GM18505 (cell line): Measurements from ENCODE around the gene TMEM229A.
"Not testable (repeated sequence)": the region's sequence is repeated elsewhere in the genome, so short reads cannot be mapped to it uniquely, and the experiment has no call there.

ENCODE experiments used
- ATAC-seq: cut with Tn5 transposase; IDR thresholded peaks from one replicate; pipeline ENCODE4 v1.9.1; 2021; ENCODE audit not compliant: unreplicated experiment
- POLR2A ChIP-seq: IDR thresholded peaks from 4 replicates; pipeline ENCODE4 v1.6.1; 2011; ENCODE audit warnings: borderline replicate concordance; ENCODE audit not compliant: insufficient read depth, insufficient read length; ENCODE audit errors: extremely low read depth

TMEM229A gene

DNA sequence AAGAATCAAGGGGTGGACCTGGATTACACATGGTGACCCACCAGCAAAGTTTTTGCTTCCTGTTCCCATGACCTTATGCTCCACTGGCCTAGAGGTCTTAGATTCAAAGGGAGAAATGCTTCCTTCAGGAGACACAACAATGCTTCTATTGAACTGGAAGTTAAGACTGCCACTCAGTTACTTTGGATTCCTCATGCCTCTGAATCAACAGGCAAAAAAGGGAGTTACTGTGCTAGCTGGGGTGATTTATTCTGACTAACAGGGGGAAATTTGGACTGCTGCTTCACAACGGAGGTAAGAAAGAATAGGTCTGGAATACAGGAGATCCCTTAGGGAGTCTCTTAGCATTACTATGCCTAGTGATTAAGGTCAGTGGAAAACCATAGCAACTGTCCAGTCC, 10.3 kb downstream of the TMEM229A start:
- ATAC-seq, result no peak
- TF ChIP-seq POLR2A, result no peak

GRCh38 chr7:124020060-124020459, 12.8 kb downstream of the TMEM229A start:
- no peak for ATAC-seq
- no peak for TF ChIP-seq POLR2A

GRCh38 chr7:124013306-124013705, 19.6 kb downstream of the TMEM229A start:
- TF ChIP-seq POLR2A, result no peak
- no peak for ATAC-seq

- no peak for TF ChIP-seq POLR2A
- no peak for ATAC-seq
Observed at GRCh38 chr7:124012864-124013263, 20.0 kb downstream of the TMEM229A start.

DNA sequence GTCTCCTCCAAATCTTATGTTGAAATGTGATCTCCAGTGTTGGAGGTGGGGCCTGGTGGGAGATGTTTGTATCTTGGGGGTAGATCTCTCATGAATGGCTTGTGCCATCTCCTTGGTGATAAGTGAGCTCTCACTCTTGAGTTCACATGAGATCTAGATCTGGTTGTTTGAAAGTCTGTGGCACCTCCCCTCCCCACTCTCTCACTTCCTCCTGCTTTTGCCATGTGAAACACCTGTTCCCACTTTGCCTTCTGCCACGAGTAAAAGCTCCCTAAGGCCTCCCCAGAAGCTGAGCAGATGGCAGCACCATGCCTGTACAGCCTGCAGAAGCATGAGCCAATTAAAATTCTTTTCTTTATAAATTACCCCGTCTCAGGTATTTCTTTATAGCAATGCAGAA, 23.5 kb downstream of the TMEM229A start:
- no peak for TF ChIP-seq POLR2A
- no peak for ATAC-seq

DNA sequence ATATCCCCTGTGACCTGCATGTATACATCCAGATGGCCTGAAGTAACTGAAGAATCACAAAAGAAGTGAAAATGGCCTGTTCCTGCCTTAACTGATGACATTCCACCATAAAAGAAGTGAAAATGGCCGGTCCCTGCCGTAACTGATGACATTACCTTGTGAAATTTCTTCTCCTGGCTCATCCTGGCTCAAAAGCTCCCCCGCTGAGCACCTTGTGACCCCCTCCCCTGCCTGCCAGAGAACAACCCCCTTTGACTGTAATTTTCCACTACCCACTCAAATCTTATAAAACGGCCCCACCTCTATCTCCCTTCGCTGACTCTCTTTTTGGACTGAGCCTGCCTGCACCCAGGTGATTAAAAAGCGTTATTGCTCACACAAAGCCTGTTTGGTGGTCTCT, 24.6 kb downstream of the TMEM229A start:
- not testable (repeated sequence) for ATAC-seq

DNA sequence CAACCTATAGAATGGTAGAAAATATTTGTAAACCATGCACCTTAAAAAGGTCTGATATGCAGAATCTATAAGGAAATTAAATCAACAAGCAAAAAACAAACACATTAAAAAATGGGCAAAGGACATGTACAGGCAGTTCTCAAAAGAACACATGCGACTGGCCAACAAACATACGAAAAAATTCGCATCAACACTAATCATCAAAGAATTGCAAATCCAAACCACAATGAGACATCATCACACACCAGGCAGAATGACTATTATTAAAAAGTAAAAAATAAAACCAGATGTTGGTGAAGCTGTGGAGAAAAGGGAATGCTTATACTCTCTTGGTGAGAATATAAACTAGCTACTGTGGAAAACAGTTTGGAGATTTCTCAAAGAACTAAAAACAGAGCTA, 33.2 kb downstream of the TMEM229A start:
- TF ChIP-seq POLR2A, result no peak
- ATAC-seq, result no peak

- TF ChIP-seq POLR2A, result no peak
- no peak for ATAC-seq
Observed at GRCh38 chr7:123998921-123999320, 33.9 kb downstream of the TMEM229A start.

DNA sequence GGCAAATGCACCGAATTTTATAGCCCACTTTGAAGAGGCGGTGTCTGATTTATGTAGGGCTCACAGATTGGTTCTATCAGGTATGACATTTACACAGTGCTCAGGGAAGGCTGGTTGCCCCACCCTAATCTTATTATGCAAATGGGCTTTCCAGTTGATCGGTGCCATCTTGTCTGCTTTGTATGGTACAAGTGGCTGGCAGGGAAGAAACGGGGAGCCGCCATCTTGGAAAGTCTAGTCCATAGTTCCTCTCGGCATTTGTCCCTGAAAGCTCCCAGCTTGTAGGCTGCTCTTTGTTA, 36.6 kb downstream of the TMEM229A start:
- TF ChIP-seq POLR2A, result no peak
- no peak for ATAC-seq

DNA sequence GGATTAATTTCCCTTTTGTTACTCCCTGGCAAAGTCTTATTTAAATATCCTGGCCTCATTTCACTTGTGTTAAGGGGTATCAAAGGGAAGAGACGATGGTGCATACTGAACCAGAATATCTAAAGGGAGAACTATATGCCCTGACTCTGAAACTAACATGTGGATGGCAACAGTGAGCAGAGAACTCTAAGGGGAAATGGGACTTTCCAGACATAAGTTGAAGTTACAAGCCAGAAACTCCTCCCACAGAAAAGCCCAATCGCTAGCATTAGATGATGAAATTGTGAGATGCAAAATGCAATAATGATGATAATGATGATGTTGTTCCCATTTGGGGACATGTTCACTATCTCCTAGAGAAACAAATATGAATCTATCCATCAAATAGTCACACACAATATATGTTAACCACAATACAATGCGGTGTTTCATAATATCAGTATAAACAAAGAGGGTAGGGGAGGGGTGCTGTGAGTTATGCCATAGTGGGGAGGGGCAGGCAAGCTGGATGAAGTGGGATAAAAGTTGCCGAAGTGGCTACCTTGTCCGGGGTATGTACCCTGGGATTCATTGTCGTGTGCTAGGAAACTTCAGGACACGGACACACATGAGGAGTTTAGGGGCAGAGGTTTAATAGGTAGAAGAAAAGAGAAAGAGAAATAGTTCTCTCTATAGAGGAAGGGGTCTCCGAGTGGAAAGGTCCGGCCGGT, 37.1 kb downstream of the TMEM229A start:
- no peak for TF ChIP-seq POLR2A
- ATAC-seq, result no peak

DNA sequence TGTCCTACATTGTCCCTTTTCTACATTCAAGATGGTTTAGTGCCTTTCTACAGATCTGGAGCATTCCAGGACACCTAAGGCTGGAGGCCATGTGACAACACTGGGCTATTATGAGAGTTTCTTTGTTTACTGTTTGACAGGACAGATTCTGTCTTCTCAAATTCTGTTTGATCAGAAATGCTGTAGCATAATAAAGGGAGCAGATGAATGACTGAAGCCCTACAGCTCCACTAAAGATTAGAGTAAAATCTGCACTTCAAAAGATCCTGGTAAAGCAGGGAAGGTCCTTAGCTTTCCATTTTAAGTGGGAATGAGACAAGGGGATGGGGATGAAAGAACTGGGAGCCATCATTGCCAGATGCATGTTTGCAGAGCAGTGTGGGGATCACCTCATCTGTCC, 38.4 kb downstream of the TMEM229A start:
- no peak for TF ChIP-seq POLR2A
- no peak for ATAC-seq

GRCh38 chr7:123993996-123994395, 38.9 kb downstream of the TMEM229A start:
- TF ChIP-seq POLR2A, result no peak
- ATAC-seq, result no peak

DNA sequence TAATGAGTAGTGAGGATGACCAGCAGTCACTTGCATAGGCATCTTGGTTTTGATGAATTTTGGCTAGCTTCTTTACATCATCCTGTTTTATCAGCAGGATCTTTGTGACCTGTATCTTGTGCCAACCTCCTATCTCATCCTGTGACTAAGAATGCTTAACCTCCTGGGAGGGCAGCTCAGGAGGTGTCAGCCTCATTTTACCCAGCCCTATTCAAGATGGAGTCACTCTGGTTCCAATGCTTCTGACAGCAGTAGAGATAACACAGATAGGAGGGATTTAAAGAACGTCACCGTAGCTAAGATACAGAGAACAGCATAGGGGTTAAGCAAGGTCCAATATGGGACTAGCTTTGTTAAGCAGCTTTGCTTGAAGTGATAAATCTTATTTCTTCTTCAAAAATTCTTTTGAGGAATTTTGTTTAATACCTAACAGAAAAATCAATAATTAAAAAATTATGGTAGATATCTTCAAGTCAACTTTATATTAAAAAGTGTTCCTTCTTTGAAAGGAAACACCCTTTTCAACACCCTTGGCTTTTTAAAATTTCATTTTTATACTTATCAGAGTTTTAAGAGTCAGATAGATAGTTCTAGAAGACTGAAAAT, 39.9 kb downstream of the TMEM229A start:
- TF ChIP-seq POLR2A, result no peak
- ATAC-seq, result no peak

DNA sequence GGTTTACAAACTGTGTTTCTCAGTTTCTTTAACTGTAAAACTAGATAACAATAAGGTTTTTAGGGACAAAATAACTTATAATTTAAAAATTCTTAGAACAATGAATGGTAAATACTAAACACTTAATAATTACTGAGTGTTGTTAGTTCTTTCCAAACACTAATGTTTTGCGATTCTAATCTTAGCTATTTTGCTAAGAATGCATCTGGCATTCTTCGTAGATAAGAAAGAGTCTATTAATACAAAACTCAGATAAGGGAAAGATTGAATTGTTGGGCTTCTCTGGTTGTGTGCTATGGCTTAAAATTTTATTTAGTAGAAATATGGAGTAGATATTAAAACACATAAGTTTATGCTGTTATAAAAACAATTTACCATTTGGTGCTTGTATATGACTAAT, 45.4 kb downstream of the TMEM229A start:
- ATAC-seq, result no peak
- TF ChIP-seq POLR2A, result no peak
